PFSK-1 (cell line): ENCODE data around the gene CAPN5.

Experiments
- FOXP2 ChIP-seq: optimal IDR thresholded peaks from 2 replicates; pipeline ENCODE3; 2011; ENCODE audit warnings: borderline replicate concordance, control low read depth, inconsistent platforms; ENCODE audit not compliant: insufficient read depth; ENCODE audit errors: extremely low read length, extremely low read depth
- POLR2AphosphoS5 ChIP-seq: IDR thresholded peaks from 2 replicates; pipeline ENCODE4 v1.6.1; 2012; ENCODE audit warnings: low read depth, mild to moderate bottlenecking, control low read depth, low read length, moderate library complexity
- SIN3A ChIP-seq: IDR thresholded peaks from 2 replicates; pipeline ENCODE4 v1.6.1; 2012; ENCODE audit warnings: mild to moderate bottlenecking, low read length, moderate library complexity, borderline replicate concordance; ENCODE audit not compliant: insufficient read depth
- TAF1 ChIP-seq: IDR thresholded peaks from 2 replicates; pipeline ENCODE4 v1.6.1; 2012; ENCODE audit warnings: low read length, control low read depth, borderline replicate concordance; ENCODE audit not compliant: insufficient read depth
- TF ChIP-seq, protein P1 (sequence below), 2 experiments: IDR thresholded peaks; 2 replicates each; pipeline versions ENCODE4 v1.6.1 to v1.8.0; 2011 to 2012; ENCODE audit warnings: low read depth in 2 of 2, low read length in 2 of 2, control low read depth in 1 of 2, inconsistent platforms in 1 of 2, mild to moderate bottlenecking in 1 of 2, moderate library complexity in 1 of 2; ENCODE audit not compliant: insufficient read depth in 1 of 2

Gene CAPN5

DNA sequence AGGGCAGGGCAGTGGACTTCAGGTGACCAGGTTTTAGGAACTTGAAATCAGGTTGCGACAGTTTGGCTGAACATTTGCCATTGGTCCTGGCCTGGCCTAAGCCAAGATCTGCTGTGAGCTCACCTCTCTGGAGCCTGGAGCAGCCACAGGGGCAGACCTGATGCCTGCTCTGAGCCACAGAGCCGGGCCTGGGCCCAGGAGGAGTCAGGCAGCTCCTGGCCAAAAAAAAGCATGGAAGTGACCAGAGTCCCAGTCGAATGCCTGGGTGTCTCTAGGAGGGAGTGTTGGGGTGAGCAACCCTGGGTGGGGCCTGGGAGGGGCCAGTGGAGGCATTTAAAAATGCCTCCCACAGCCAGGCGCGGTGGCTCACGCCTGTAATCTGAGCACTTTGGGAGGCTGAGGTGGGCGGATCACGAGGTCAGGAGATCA is 29.8 kb downstream of the CAPN5 start:
- TF ChIP-seq POLR2AphosphoS5 (no peak), FOXP2 (no peak), TAF1 (no peak), SIN3A (no peak)
- TF ChIP-seq, protein P1, sequence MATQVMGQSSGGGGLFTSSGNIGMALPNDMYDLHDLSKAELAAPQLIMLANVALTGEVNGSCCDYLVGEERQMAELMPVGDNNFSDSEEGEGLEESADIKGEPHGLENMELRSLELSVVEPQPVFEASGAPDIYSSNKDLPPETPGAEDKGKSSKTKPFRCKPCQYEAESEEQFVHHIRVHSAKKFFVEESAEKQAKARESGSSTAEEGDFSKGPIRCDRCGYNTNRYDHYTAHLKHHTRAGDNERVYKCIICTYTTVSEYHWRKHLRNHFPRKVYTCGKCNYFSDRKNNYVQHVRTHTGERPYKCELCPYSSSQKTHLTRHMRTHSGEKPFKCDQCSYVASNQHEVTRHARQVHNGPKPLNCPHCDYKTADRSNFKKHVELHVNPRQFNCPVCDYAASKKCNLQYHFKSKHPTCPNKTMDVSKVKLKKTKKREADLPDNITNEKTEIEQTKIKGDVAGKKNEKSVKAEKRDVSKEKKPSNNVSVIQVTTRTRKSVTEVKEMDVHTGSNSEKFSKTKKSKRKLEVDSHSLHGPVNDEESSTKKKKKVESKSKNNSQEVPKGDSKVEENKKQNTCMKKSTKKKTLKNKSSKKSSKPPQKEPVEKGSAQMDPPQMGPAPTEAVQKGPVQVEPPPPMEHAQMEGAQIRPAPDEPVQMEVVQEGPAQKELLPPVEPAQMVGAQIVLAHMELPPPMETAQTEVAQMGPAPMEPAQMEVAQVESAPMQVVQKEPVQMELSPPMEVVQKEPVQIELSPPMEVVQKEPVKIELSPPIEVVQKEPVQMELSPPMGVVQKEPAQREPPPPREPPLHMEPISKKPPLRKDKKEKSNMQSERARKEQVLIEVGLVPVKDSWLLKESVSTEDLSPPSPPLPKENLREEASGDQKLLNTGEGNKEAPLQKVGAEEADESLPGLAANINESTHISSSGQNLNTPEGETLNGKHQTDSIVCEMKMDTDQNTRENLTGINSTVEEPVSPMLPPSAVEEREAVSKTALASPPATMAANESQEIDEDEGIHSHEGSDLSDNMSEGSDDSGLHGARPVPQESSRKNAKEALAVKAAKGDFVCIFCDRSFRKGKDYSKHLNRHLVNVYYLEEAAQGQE (IDR thresholded peaks at IDR 0.05; ENCODE audit: insufficient read depth in 1 of 2, low read depth in 2 of 2, low read length in 2 of 2) = no peak

DNA sequence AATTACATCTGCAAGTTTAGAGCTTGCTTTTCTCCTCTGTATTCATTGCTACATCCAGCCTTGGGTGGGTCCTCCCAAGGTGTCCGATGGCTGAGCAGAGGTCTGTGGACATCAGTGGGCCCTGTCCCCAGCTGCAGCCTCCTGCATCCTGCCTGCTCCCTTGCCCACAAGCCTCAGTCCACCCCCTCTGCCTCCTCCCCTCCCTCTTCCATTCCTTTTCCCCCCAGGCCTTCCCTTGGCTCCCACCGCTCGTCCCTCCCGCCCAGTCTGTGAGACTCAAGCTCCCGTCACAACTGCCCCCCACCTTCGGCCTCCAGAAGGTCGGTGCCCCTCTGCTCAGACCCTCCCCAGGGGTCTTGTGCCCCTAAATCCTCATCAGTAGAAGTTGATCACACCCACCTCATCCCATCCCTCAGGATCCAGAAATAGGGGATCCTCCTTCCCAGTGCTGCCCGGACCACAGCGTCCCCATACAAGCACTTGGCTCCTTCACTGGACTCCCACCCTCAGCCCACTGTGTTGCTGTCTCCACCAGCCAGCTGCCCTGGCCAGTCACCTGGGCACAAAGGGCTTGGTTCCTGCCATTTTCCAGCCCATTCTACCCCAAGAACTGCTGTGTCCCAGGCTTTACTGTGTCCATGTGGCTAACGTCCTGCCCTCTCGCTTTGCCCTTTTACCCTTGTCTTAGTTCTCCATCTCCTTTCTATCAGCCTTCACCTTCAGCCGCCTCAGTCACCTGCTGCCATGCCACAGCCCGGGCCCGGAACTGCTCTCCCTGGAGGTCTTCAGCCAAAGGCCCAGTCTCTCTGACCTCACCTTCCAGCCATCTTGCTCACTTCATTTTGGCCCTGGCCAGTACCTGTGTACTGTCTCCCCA is 33.6 kb downstream of the CAPN5 start:
- no peak for TF ChIP-seq POLR2AphosphoS5

DNA sequence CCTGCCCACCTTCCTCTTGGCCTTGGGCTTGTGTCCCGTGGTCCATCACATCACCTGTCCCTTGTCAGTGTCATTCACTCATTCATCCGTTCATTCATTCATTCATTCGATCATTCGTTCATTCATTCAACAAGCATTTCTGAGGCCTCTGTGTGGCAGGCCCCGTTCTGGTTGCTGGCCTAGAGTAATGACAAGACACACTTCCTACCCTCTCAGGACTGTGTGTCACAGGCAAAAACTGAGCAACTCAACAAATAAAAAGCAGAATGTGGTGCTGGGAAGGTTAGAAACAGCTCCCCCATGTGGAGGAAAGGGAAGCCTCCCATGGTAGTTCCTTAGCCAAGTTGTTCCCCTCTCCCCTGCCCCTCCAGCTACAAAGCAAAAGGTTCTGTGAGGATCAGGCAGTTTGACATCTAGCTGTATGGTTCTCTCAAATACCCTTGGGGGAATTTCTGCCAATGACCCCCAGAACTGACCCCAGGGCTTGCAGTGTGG is 34.3 kb downstream of the CAPN5 start:
- TF ChIP-seq SIN3A (no peak), TAF1 (no peak), POLR2AphosphoS5 (no peak), FOXP2 (no peak)
- TF ChIP-seq, protein P1 (IDR thresholded peaks at IDR 0.05; ENCODE audit: insufficient read depth in 1 of 2, low read depth in 2 of 2, low read length in 2 of 2) = no peak

DNA sequence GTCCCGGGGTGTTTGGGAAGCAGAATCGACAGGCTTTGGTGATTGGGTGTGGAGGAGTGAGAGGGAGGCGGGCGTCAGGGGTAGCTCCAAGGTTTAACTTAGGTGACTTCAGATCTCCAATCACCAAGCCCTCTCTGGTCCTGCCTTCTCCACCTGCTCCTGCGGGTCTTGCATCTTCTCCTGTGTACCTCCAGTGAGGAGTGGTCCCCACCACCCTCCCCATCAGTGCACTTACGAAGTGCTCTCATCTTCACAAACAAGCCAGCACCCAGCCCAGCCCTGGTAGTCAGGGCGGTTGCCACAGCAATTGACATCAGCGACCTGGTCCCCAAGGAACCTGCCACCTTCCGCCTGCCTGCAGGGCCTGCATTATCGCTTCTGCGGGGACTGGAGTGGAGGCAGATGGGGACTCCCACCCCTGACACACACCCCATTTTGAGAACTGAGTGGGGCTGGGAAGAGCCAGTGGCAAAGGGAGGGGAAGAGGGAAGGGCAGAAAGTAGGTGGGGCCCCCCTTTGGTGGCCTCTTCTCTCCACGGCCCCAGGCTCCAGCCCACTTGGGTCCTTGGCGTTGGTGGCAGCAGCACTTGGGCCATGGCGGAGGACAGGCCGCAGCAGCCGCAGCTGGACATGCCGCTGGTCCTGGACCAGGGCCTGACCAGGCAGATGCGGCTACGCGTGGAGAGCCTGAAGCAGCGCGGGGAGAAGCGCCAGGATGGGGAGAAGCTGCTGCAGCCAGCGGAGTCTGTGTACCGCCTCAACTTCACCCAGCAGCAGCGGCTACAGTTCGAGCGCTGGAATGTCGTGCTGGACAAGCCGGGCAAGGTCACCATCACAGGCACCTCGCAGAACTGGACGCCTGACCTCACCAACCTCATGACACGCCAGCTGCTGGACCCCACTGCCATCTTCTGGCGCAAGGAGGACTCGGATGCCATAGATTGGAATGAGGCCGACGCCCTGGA is 35.8 kb downstream of the CAPN5 start, which contains the start of gene OMP:
Gene OMP, plus strand, starts transcription at position 595 of the 965 bp plus-strand sequence. Its CDS starts 0 bp downstream, at position 595.
- TF ChIP-seq, protein P1 (IDR thresholded peaks at IDR 0.05; ENCODE audit: insufficient read depth in 1 of 2, low read depth in 2 of 2, low read length in 2 of 2) = no peak
- TF ChIP-seq TAF1 (no peak), POLR2AphosphoS5 (no peak)

DNA sequence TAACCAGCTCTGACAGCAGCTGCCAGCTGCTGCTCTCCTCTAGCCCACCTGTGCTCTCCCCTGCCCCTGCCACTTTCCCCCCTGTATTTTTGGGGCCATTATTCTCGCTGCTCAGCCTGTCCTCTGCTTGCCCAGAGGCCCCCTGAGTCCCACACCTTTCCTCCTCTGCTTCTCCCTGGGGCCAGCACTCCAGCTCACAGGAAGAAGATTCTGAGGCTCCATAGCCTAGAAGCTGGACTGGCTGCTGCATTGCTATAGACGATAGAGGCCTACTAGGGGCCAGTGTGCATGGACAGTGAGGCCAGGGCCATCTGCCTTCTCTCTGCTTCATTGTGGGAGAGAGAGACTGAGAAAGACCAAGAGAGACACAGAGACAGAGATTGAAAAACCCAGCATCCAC is 36.5 kb downstream of the CAPN5 start:
- TF ChIP-seq SIN3A (no peak), TAF1 (no peak), POLR2AphosphoS5 (no peak), FOXP2 (no peak)
- TF ChIP-seq, protein P1 (IDR thresholded peaks at IDR 0.05; ENCODE audit: insufficient read depth in 1 of 2, low read depth in 2 of 2, low read length in 2 of 2) = no peak
